WTC11 (cell line): ENCODE data around the gene AMER3.

Experiments used
- ATF3 ChIP-seq: sonication (generic); formaldehyde crosslinking; conservative IDR thresholded peaks from 2 replicates; pipeline ENCODE4 v1.8.1; 2022; ENCODE audit warnings: mild to moderate bottlenecking, missing genetic modification reagents
- E2F5 ChIP-seq: sonication (generic); formaldehyde crosslinking; IDR thresholded peaks from 2 replicates; pipeline ENCODE4 v1.8.1; 2022; ENCODE audit warnings: mild to moderate bottlenecking, moderate library complexity, missing genetic modification reagents
- MAX ChIP-seq: sonication (generic); formaldehyde crosslinking; IDR thresholded peaks from 2 replicates; pipeline ENCODE4 v1.8.0; 2022; ENCODE audit warnings: mild to moderate bottlenecking, missing genetic modification reagents
- TF ChIP-seq, protein P1 (sequence below): fragments of 200-600 bp; IDR thresholded peaks from 2 replicates; pipeline ENCODE4 v1.8.0; 2022; ENCODE audit warnings: antibody characterized with exemption

DNA sequence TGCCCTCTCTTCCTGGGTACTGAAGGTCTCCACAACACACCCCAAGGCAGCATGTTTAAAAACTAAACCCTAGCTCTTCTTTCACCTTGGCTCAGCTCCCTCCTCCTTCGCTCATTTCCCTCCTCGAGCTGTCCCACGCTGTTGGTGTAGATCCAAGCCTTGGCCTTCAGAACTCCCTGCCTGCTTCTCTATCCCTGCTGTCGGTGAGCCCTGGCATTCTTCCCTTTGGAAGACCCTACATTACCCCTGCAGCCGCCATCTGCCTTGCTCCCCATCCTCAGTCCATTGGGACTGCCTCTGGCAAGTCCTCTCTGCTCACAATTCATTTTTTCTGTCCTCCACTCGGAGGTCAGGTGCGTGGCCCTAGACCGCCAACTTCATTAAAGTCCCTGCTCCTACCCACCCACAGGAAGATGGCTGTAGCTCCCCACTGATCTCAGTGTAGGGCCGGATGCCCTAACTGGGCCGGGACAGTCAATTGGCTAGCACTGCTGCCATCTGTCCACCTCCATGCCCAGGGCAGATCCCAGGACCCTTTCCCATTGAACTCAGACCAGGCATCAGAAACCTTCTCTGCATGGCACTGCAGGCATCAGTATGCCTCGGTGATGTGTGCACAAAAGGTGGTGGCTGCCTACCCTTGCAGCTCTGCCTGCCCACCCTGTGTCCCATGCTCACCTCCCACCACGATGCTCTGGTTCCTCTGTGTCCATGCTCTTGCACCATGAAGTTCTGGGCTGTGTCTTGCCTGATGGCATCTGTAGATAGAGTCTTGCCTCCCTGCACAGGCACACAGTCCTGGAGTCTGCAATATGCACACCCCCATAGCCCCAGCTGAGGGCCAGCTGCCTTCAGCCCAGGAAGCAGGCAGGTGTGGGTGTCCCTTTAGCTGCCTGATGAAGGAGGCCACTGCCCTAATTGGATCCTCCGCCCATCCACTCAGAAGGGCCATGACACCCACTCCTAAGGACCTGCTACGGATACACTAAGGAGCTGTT lies 5.7 kb downstream of the AMER3 start:
- TF ChIP-seq ATF3 (CRISPR knock-in tag) (no peak), MAX (CRISPR knock-in tag) (no peak), E2F5 (CRISPR knock-in tag) (no peak)
- TF ChIP-seq, protein P1, sequence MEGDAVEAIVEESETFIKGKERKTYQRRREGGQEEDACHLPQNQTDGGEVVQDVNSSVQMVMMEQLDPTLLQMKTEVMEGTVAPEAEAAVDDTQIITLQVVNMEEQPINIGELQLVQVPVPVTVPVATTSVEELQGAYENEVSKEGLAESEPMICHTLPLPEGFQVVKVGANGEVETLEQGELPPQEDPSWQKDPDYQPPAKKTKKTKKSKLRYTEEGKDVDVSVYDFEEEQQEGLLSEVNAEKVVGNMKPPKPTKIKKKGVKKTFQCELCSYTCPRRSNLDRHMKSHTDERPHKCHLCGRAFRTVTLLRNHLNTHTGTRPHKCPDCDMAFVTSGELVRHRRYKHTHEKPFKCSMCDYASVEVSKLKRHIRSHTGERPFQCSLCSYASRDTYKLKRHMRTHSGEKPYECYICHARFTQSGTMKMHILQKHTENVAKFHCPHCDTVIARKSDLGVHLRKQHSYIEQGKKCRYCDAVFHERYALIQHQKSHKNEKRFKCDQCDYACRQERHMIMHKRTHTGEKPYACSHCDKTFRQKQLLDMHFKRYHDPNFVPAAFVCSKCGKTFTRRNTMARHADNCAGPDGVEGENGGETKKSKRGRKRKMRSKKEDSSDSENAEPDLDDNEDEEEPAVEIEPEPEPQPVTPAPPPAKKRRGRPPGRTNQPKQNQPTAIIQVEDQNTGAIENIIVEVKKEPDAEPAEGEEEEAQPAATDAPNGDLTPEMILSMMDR: no peak
